Endodermal cell (in vitro differentiated cells): ENCODE results near the gene LGALS14. TPM values are rescaled to one million over a fixed set of nuclear protein-coding genes. Genes with fewer than 3 reads are reported as not detected.
"Not testable (repeated sequence)": the region's sequence is repeated elsewhere in the genome, so short reads cannot be mapped to it uniquely, and the experiment has no call there.

Experiments used
- DNase-seq: peaks from one replicate; pipeline ENCODE4 v3.0.0-alpha.2; 2017
- H3K27ac ChIP-seq: 2 replicates; pipeline ENCODE4 v1.5.1; 2013; ENCODE audit warnings: mild to moderate bottlenecking, low read depth, low read length, moderate library complexity
- H3K27me3 ChIP-seq: 2 replicates; pipeline ENCODE4 v1.6.1; 2013; ENCODE audit warnings: mild to moderate bottlenecking, low read length, moderate library complexity; ENCODE audit not compliant: insufficient read depth, control insufficient read depth, poor library complexity, severe bottlenecking
- H3K36me3 ChIP-seq: 2 replicates; pipeline ENCODE4 v1.7.0; 2013; ENCODE audit warnings: mild to moderate bottlenecking, low read length, moderate library complexity; ENCODE audit not compliant: control insufficient read depth, insufficient read depth
- H3K4me1 ChIP-seq: one replicate; pipeline ENCODE4 v1.7.0; 2013; ENCODE audit warnings: low read length; ENCODE audit not compliant: control insufficient read depth, insufficient read depth
- H3K4me3 ChIP-seq: 2 replicates; pipeline ENCODE4 v1.5.1; 2013; ENCODE audit warnings: mild to moderate bottlenecking, low read length, moderate library complexity
- H3K9ac ChIP-seq: 2 replicates; pipeline ENCODE4 v1.6.1; 2013; ENCODE audit warnings: mild to moderate bottlenecking, low read length, moderate library complexity; ENCODE audit not compliant: poor library complexity, severe bottlenecking; ENCODE audit errors: extremely low read depth
- H3K9me3 ChIP-seq: 2 replicates; pipeline ENCODE4 v1.6.1; 2013; ENCODE audit warnings: mild to moderate bottlenecking, low read length, moderate library complexity; ENCODE audit not compliant: control insufficient read depth
- H3K27ac Mint-ChIP-seq: 2 replicates; pipeline ENCODE4 v1.8.0; 2020; ENCODE audit warnings: mixed read lengths
- H3K27me3 Mint-ChIP-seq: 2 replicates; pipeline ENCODE4 v1.8.0; 2021; ENCODE audit warnings: mild to moderate bottlenecking, mixed read lengths; ENCODE audit not compliant: insufficient read depth
- H3K36me3 Mint-ChIP-seq: 2 replicates; pipeline ENCODE4 v1.8.0; 2020; ENCODE audit warnings: low read depth, mixed read lengths
- H3K4me1 Mint-ChIP-seq: 2 replicates; pipeline ENCODE4 v1.8.0; 2020; ENCODE audit warnings: mixed read lengths
- H3K4me3 Mint-ChIP-seq: 2 replicates; pipeline ENCODE4 v1.8.0; 2020; ENCODE audit warnings: mild to moderate bottlenecking, moderate library complexity, mixed read lengths
- H3K9me3 Mint-ChIP-seq: 2 replicates; pipeline ENCODE4 v1.8.0; 2020; ENCODE audit warnings: mild to moderate bottlenecking, mixed read lengths
- WGBS, 2 experiments: methylation state at CpG; one replicate each; pipeline versions ENCODE4 v1.1.5 to v1.1.7; 2013; ENCODE audit warnings: missing lambda C conversion rate in 2 of 2, mixed read lengths in 1 of 2; ENCODE audit not compliant: insufficient coverage in 1 of 2, insufficient read length in 1 of 2; 5-methylcytosine and 5-hydroxymethylcytosine counted together
- total RNA-seq, 2 donors: library from RNA; stranded (reverse); fragmentation: NEBNext Ultra II Directional in 1 of 2; extraction: Animal tissue kit (Norgen Biotek cat#: 25700) in 1 of 2; gene quantifications; 2 replicates in 1 of 2; 3 replicates in 1 of 2; pipeline ENCODE4 v1.2.1, GENCODE V29; 2021
- TF ChIP-seq, protein P1 (sequence below): fragments of 200-600 bp; sonication (generic); conservative IDR thresholded peaks from 2 replicates; pipeline ENCODE4 v1.5.0; 2021; ENCODE audit warnings: antibody characterized with exemption, mild to moderate bottlenecking

The LGALS14 gene
- total RNA-seq, 2 donors from 2014 or later: not detected

DNA sequence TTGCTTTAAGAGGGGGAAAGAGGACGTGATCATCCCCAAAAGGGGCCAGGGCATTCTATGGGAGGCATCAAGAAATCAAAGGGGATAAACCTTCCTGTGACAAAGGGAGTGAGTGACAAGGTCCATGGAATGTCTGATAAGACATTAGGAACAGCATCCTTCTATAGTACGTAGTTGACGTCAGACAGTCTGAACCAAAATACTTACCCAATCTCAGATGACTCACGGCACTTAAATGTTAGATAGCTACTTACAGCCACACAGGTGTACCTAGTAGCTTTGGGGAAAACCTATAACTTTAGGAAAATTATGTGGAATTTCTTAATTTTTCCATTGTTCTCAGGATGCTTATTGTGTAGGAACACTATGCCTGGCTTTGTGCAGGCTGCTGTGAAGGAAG lies 43.6 kb upstream of the LGALS14 start:
- Mint-ChIP-seq H3K27ac (no peak overlapping the region), H3K4me1 (no peaks in the 10 kb centered on the region), H3K27me3 (peaks cover 15% of the 10 kb centered on the region), H3K36me3 (no peaks in the 10 kb centered on the region), H3K9me3 (peaks cover 9% of the 10 kb centered on the region), H3K4me3 (no peak overlapping the region)
- Histone ChIP-seq H3K9me3 (peaks cover 2% of the 10 kb centered on the region), H3K36me3 (no peaks in the 10 kb centered on the region), H3K27ac (no peak overlapping the region), H3K4me3 (no peak overlapping the region), H3K27me3 (peaks cover 28% of the 10 kb centered on the region), H3K4me1 (no peaks in the 10 kb centered on the region), H3K9ac (no peak overlapping the region)
- WGBS, 2 experiments: 65 to 77% methylated on average over 4 of the region's 4 CpGs
- DNase-seq: no peak
- TF ChIP-seq, protein P1, sequence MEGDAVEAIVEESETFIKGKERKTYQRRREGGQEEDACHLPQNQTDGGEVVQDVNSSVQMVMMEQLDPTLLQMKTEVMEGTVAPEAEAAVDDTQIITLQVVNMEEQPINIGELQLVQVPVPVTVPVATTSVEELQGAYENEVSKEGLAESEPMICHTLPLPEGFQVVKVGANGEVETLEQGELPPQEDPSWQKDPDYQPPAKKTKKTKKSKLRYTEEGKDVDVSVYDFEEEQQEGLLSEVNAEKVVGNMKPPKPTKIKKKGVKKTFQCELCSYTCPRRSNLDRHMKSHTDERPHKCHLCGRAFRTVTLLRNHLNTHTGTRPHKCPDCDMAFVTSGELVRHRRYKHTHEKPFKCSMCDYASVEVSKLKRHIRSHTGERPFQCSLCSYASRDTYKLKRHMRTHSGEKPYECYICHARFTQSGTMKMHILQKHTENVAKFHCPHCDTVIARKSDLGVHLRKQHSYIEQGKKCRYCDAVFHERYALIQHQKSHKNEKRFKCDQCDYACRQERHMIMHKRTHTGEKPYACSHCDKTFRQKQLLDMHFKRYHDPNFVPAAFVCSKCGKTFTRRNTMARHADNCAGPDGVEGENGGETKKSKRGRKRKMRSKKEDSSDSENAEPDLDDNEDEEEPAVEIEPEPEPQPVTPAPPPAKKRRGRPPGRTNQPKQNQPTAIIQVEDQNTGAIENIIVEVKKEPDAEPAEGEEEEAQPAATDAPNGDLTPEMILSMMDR: no peak

DNA sequence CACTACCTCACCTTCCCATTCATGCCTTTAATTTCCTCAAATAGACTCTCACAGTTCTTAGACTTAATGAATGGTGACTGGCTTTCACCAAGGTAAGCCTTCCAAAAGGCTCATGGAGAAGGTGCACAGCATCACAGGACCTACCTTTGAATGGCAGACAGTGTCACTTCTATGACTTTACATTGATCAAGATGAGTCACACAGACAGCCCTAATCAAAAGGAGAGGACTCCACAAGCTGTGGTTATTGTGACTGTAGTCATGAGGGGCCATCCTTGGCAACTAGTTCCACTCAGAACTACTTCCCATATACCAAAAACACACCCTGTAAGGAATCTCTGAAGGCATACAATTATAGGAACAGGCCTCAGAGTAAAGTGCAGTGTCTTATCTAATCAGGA lies 42.7 kb upstream of the LGALS14 start:
- no peak for DNase-seq
- peaks cover 18% of the 10 kb centered on the region for H3K9me3 Mint-ChIP-seq
- H3K27ac Mint-ChIP-seq: no peak overlapping the region
- H3K27me3 Mint-ChIP-seq: peaks cover 8% of the 10 kb centered on the region
- TF ChIP-seq, protein P1: no peak
- no peak overlapping the region for H3K4me3 Mint-ChIP-seq
- no peaks in the 10 kb centered on the region for H3K4me1 ChIP-seq
- peaks cover 9% of the 10 kb centered on the region for H3K9me3 ChIP-seq
- no peak overlapping the region for H3K9ac ChIP-seq
- no peak overlapping the region for H3K4me3 ChIP-seq
- no peaks in the 10 kb centered on the region for H3K4me1 Mint-ChIP-seq
- no peak overlapping the region for H3K27ac ChIP-seq
- H3K36me3 ChIP-seq: no peaks in the 10 kb centered on the region
- no peaks in the 10 kb centered on the region for H3K36me3 Mint-ChIP-seq
- peaks cover 23% of the 10 kb centered on the region for H3K27me3 ChIP-seq

DNA sequence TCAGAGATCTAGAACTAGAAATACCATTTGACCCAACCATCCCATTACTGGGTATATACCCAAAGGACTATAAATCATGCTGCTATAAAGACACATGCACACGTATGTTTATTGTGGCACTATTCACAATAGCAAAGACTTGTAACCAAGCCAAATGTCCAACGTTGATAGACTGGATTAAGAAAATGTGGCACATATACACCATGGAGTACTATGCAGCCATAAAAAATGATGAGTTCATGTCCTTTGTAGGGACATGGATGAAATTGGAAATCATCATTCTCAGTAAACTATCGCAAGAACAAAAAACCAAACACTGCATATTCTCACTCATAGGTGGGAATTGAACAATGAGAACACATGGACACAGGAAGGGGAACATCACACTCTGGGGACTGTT lies 34.4 kb upstream of the LGALS14 start:
- H3K4me3 ChIP-seq, H3K27ac Mint-ChIP-seq, H3K9me3 ChIP-seq, H3K27ac ChIP-seq, H3K9ac ChIP-seq, H3K36me3 Mint-ChIP-seq, H3K4me1 ChIP-seq, H3K27me3 Mint-ChIP-seq, H3K27me3 ChIP-seq, H3K4me1 Mint-ChIP-seq, H3K4me3 Mint-ChIP-seq, DNase-seq, H3K36me3 ChIP-seq: not testable (repeated sequence)
- 94% methylated on average over 2 of the region's 3 CpGs; no CpG with 5 or more reads in 1 of the 2 experiments for WGBS, 2 experiments
- H3K9me3 Mint-ChIP-seq: peaks cover 25% of the 10 kb centered on the region

DNA sequence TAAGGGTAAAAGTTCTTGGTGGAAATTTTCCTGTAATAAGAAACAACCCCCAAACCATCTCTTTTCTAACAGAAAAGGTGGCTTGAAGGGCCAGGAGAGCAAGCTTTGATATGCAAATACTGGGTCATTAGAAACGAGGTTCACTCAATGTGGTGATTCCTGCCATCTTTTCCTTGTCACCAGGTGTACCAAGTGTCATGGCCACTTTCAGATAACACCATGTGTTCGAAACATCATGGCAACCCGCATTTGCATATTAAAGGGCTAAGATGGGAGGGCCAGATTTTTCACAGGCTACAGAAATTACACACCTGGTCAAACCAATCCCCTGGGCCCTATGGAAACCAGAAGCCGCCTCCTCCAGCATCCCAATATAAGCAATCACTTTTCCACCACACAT lies 33.3 kb upstream of the LGALS14 start:
- Mint-ChIP-seq H3K9me3 (peaks cover 14% of the 10 kb centered on the region), H3K27ac (no peak overlapping the region), H3K4me3 (no peak overlapping the region), H3K36me3 (no peaks in the 10 kb centered on the region), H3K4me1 (no peaks in the 10 kb centered on the region), H3K27me3 (no peaks in the 10 kb centered on the region)
- H3K27me3 ChIP-seq: no peaks in the 10 kb centered on the region
- no peaks in the 10 kb centered on the region for H3K4me1 ChIP-seq
- TF ChIP-seq, protein P1: no peak
- peaks cover 4% of the 10 kb centered on the region for H3K9me3 ChIP-seq
- no peak overlapping the region for H3K27ac ChIP-seq
- WGBS, 2 experiments: 44 to 47% methylated on average over 3 of the region's 4 CpGs
- H3K36me3 ChIP-seq: no peaks in the 10 kb centered on the region
- no peak overlapping the region for H3K9ac ChIP-seq
- DNase-seq: no peak
- no peak overlapping the region for H3K4me3 ChIP-seq
